HepG2 (cell line): ENCODE data around the gene NUBP1. TPM values are rescaled to one million over a fixed set of nuclear protein-coding genes. Genes with fewer than 3 reads are reported as not detected.
A peak's percentile ranks its signal among the peaks of the same experiment; 100 is the strongest.

Source experiments
- AFF4 ChIP-seq: sonication (generic); formaldehyde crosslinking; IDR thresholded peaks from 2 replicates; pipeline ENCODE4 v1.4.0; 2020; ENCODE audit warnings: missing genetic modification reagents
- AHR ChIP-seq: IDR thresholded peaks from 2 replicates; pipeline ENCODE4 v1.6.1; 2018; ENCODE audit warnings: missing genetic modification reagents, missing compliant biosample characterization
- ARNT2 ChIP-seq: sonication (generic); formaldehyde crosslinking; IDR thresholded peaks from 2 replicates; pipeline ENCODE4 v1.8.0; 2022; ENCODE audit warnings: mild to moderate bottlenecking, low read depth, missing genetic modification reagents, moderate library complexity
- CREBL2 ChIP-seq: sonication (generic); formaldehyde crosslinking; IDR thresholded peaks from 2 replicates; pipeline ENCODE4 v1.8.1; 2023; ENCODE audit warnings: missing genetic modification reagents, mild to moderate bottlenecking, borderline replicate concordance
- DR1 ChIP-seq: sonication (generic); formaldehyde crosslinking; IDR thresholded peaks from 2 replicates; pipeline ENCODE4 v1.8.0; 2021; ENCODE audit warnings: mild to moderate bottlenecking, missing genetic modification reagents, inconsistent platforms
- GATAD1 ChIP-seq: IDR thresholded peaks from 2 replicates; pipeline ENCODE4 v1.6.1; 2016; ENCODE audit warnings: missing genetic modification reagents, missing compliant biosample characterization
- HDAC6 ChIP-seq: fragments of 200-600 bp; sonication (generic); IDR thresholded peaks from 2 replicates; pipeline ENCODE4 v1.7.0; 2017; ENCODE audit warnings: mild to moderate bottlenecking, antibody characterized with exemption, low read length, low read depth
- HNRNPUL1 ChIP-seq: fragments of 200-400 bp; formaldehyde crosslinking; IDR thresholded peaks from 2 replicates; pipeline ENCODE4 v1.6.1; 2017; ENCODE audit warnings: low read depth, mild to moderate bottlenecking, low read length, moderate library complexity
- KDM5B ChIP-seq: sonication (generic); formaldehyde crosslinking; IDR thresholded peaks from 2 replicates; pipeline ENCODE4 v1.4.0; 2020; ENCODE audit warnings: missing genetic modification reagents, mild to moderate bottlenecking, borderline replicate concordance
- KLF13 ChIP-seq: sonication (generic); formaldehyde crosslinking; IDR thresholded peaks from 2 replicates; pipeline ENCODE4 v1.4.0; 2020; ENCODE audit warnings: mild to moderate bottlenecking, missing genetic modification reagents
- MED13 ChIP-seq: sonication (generic); formaldehyde crosslinking; IDR thresholded peaks from 2 replicates; pipeline ENCODE4 v1.5.0; 2020; ENCODE audit warnings: missing genetic modification reagents
- POGZ ChIP-seq: sonication (generic); formaldehyde crosslinking; IDR thresholded peaks from 2 replicates; pipeline ENCODE4 v1.4.0; 2020; ENCODE audit warnings: mild to moderate bottlenecking, missing genetic modification reagents
- PRPF4 ChIP-seq: fragments of 200-400 bp; formaldehyde crosslinking; IDR thresholded peaks from 2 replicates; pipeline ENCODE4 v1.6.1; 2016; ENCODE audit warnings: low read length, low read depth; ENCODE audit not compliant: poor library complexity, severe bottlenecking
- SNAPC2 ChIP-seq: sonication (generic); formaldehyde crosslinking; IDR thresholded peaks from 2 replicates; pipeline ENCODE4 v1.8.1; 2022; ENCODE audit warnings: mild to moderate bottlenecking, missing genetic modification reagents
- ZNF333 ChIP-seq: sonication (generic); formaldehyde crosslinking; IDR thresholded peaks from 2 replicates; pipeline ENCODE4 v1.4.0; 2020; ENCODE audit warnings: mild to moderate bottlenecking, missing genetic modification reagents, borderline replicate concordance
- ZNF549 ChIP-seq: sonication (generic); formaldehyde crosslinking; IDR thresholded peaks from 2 replicates; pipeline ENCODE4 v1.5.0; 2020; ENCODE audit warnings: missing genetic modification reagents
- ZNF646 ChIP-seq: sonication (generic); formaldehyde crosslinking; IDR thresholded peaks from 2 replicates; pipeline ENCODE4 v1.9.0; 2021; ENCODE audit warnings: mild to moderate bottlenecking, missing genetic modification reagents
- ZNF879 ChIP-seq: sonication (generic); formaldehyde crosslinking; IDR thresholded peaks from 2 replicates; pipeline ENCODE4 v1.8.1; 2023; ENCODE audit warnings: missing genetic modification reagents
- polyA plus RNA-seq, 8 experiments: library from polyadenylated mRNA; depleted of rRNA in 3 of 8; stranded (reverse) in 7 of 8; unstranded in 1 of 8; fragments of >200 nt; fragmentation: Illumina TruSeq in 4 of 8; extraction: Trizol in 4 of 8; gene quantifications; 2 replicates each; pipeline versions ENCODE4 v1.2.1 to v1.2.3, GENCODE V29; 2011 to 2016; ENCODE audit warnings: low read depth in 4 of 8, missing spikeins in 1 of 8, mixed read lengths in 1 of 8; ENCODE audit not compliant: insufficient read depth in 1 of 8
- total RNA-seq, 5 experiments: library from RNA; depleted of rRNA; stranded (reverse); fragments of >200 nt; fragmentation: Illumina TruSeq; extraction: Trizol; gene quantifications; 2 replicates each; pipeline ENCODE4 v1.2.3, GENCODE V29; 2016; ENCODE audit warnings: low read depth in 1 of 5

NUBP1 gene
- total and polyA plus RNA-seq, 2 of the 13 experiments (the other 11 are each of a cell fraction or from before 2014, with no cell fraction given), result 53.5 to 70.4 TPM

DNA sequence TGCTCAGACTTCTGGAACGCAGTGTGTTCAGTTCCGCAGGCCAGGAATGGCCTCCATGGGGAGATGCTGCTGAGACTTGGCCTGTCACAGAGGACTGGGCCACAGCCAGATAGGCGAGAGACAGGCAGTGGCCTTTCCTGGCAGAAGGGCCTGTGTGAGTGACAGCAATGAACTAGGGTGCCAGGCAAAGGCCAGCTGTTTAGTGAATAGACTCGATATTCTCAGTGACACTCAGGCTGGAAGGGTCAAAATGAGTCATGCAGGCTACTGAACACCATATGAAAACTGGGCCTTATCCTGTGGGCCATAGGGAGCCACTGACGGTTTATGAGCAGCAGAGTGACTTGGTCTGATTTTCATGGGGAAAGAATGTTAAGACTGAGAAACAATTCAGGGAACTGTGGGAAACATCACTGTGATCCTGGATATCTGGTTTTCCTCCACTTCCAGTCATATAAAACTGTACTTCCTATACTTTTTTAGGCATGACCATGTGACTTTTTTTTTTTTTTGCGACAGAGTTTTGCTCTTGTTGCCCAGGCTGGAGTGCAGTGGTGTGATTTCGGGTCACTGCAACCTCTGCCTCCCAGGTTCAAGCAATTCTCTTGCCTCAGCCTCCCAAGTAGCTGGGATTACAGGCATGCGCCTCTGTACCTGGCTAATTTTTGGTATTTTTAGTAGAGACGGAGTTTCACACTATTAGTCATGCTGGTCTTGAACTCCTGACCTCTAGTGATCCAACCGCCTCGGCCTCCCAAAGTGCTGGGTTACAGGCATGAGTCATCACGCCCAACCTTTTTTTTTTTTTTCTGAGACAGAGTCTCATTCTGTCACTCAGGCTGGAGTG, 5.2 kb upstream of the NUBP1 start (continued):
- TF ChIP-seq ZNF549, result no peak
- no peak for TF ChIP-seq AFF4 (CRISPR knock-in tag)
- TF ChIP-seq PRPF4, result no peak
- no peak for TF ChIP-seq HNRNPUL1
- TF ChIP-seq MED13 (CRISPR knock-in tag), result no peak
- no peak for TF ChIP-seq ZNF879 (CRISPR knock-in tag)
- TF ChIP-seq AHR (CRISPR knock-in tag), result no peak
- TF ChIP-seq ARNT2 (CRISPR knock-in tag), result no peak
- TF ChIP-seq SNAPC2, result no peak
- TF ChIP-seq HDAC6, result no peak
- TF ChIP-seq CREBL2, result no peak
- 0 out of 2 replicates have a peak, but pooled peaks have one; percentile 37 for TF ChIP-seq KDM5B (CRISPR knock-in tag)
- no peak for TF ChIP-seq KLF13
- no peak for TF ChIP-seq ZNF646 (CRISPR knock-in tag)
- TF ChIP-seq POGZ (CRISPR knock-in tag), result peak; percentile 69
- TF ChIP-seq DR1, result no peak
- no peak for TF ChIP-seq ZNF333 (CRISPR knock-in tag)
- peak; percentile 14; the same call in 1 of the 2 replicates for TF ChIP-seq GATAD1 (CRISPR knock-in tag)
